GM19193 (cell line): ENCODE data around the gene TAS2R39.

Experiments
- POLR2A ChIP-seq: IDR thresholded peaks from 4 replicates; pipeline ENCODE4 v1.6.1; 2011; ENCODE audit not compliant: insufficient read depth, insufficient read length; ENCODE audit errors: extremely low read depth

Gene TAS2R39

DNA sequence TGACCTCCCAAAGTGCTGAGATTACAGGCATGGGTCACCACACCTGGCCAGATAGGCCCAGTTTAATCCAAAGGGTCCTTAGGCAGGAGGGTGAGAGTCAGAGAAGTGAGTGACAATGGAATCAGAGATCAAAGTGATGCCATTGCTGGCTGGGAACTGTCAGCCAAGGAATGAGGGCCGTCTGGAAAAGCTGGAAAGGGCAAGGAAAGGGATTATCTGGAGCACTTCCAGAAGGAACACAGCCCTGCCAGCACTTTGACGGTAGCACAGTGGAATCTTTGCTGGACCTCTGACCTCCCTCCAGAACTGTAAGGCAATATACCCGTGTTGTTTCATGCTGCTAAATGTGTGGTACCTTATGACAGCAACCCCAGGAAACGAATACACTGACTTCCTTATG is 27.3 kb downstream of the TAS2R39 start:
- TF ChIP-seq POLR2A, result no peak

GRCh38 chr7:143214789-143215679 is 31.8 kb downstream of the TAS2R39 start:
- TF ChIP-seq POLR2A, result no peak

- TF ChIP-seq POLR2A, result no peak
These were observed 32.9 kb downstream of the TAS2R39 start for GRCh38 chr7:143216151-143216550.

GRCh38 chr7:143216686-143217085 is 33.5 kb downstream of the TAS2R39 start:
- no peak for TF ChIP-seq POLR2A

- no peak for TF ChIP-seq POLR2A
These were observed 34.6 kb downstream of the TAS2R39 start for GRCh38 chr7:143217806-143218205.

GRCh38 chr7:143221286-143221685 is 38.1 kb downstream of the TAS2R39 start:
- TF ChIP-seq POLR2A, result no peak

GRCh38 chr7:143221737-143222136 is 38.5 kb downstream of the TAS2R39 start, which contains the start of gene TAS2R40:
TAS2R40 (plus strand) TSS chr7:143222037; CDS start chr7:143222079, 42 bp downstream.
- TF ChIP-seq POLR2A, result no peak

DNA sequence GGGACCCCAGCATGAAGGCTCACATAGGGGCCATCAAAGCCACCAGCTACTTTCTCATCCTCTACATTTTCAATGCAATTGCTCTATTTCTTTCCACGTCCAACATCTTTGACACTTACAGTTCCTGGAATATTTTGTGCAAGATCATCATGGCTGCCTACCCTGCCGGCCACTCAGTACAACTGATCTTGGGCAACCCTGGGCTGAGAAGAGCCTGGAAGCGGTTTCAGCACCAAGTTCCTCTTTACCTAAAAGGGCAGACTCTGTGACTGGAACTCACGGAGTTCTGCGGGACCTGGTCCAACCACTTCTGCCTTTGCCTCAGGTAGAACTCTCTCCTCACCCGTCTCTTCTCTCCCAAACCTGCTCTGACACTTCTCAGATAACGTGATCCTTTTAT is 39.6 kb downstream of the TAS2R39 start:
- no peak for TF ChIP-seq POLR2A

- no peak for TF ChIP-seq POLR2A
These were observed 40.6 kb downstream of the TAS2R39 start for GRCh38 chr7:143223784-143224183.

DNA sequence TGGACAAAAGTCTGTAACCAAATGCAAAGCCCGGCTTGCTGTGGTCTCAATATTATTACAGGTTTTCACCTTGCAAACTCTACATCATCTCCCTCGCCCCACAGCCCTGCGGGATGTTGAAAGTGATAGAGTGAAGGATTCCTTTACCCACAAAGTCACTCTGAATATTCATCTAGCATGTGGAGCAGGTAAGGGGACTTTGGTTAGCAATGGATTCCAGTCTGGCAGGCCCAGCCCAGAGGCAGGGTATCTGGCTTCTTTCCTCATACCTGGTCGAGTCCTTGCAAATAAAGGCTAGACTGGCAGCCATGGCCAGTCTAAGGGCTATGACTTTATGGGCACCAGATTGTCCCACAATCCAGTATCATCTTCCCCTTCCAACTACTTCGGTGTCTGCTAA is 41.8 kb downstream of the TAS2R39 start:
- TF ChIP-seq POLR2A, result no peak

DNA sequence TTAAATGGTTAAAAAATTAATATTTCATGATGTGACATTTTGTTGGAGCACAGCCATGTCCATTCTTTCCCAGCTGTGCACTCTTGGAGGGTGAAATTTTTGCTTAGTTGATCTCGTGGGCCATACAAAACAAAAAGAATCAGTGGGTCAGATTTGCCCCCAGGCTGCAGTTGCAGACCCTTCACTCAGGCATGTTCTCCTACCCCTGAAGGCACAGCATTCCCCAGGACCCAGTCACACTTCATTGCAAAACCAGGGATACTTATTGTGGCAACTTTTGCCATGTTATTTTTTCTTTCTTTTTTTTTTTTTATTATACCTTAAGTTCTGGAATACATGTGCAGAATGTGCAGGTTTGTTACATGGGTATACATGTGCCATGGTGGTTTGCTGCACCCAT is 44.6 kb downstream of the TAS2R39 start:
- no peak for TF ChIP-seq POLR2A

- TF ChIP-seq POLR2A, result no peak
These were observed 46.0 kb downstream of the TAS2R39 start for GRCh38 chr7:143229054-143229790.

GRCh38 chr7:143230602-143231457 is 47.6 kb downstream of the TAS2R39 start:
- no peak for TF ChIP-seq POLR2A
